ENCODE measurements around the gene SCAMP1.

Gene SCAMP1

DNA sequence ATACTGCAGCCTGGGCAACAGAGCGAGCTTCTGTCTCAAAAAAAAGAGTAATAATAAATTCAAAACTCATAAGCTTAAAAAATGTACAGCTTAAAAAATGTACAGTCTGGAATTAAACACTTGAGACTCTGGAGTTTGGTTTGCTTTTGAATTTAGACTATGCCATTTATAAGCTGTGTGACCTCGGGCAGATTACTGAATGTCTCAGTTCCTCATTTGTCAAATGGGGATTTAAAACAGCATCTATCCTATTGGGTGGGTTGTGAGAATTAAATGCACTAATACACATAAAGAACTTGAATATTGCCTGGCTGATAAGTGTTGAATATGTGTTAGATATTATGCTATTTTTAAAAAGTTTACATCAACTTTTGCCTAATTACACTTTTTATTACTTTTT lies 98.4 kb downstream of the SCAMP1 start:
- Histone ChIP-seq H3K9me3 (ENCODE audit: control insufficient read depth in 5 of 5, low read length in 5 of 5) (no peaks in the 10 kb centered on the region), H3K27ac (ENCODE audit: low read depth, low read length) (no peak overlapping the region), H3K4me1 (ENCODE audit: control insufficient read depth in 5 of 5, insufficient read depth in 5 of 5, low read length in 5 of 5) (no peaks in the 10 kb centered on the region), H3K4me3 (ENCODE audit: low read depth in 1 of 5, low read length in 5 of 5) (no peak overlapping the region), H3K27me3 (ENCODE audit: control insufficient read depth in 5 of 5, insufficient read depth in 4 of 5, low read length in 5 of 5) (no peaks in the 10 kb centered on the region), H3K36me3 (ENCODE audit: control insufficient read depth in 5 of 5, insufficient read depth in 5 of 5, low read length in 5 of 5) (peaks cover 0 to 7% (median 4%) of the 10 kb centered on the region in 5 donors), H3K9ac (ENCODE audit: low read length in 5 of 5) (no peak overlapping the region)

DNA sequence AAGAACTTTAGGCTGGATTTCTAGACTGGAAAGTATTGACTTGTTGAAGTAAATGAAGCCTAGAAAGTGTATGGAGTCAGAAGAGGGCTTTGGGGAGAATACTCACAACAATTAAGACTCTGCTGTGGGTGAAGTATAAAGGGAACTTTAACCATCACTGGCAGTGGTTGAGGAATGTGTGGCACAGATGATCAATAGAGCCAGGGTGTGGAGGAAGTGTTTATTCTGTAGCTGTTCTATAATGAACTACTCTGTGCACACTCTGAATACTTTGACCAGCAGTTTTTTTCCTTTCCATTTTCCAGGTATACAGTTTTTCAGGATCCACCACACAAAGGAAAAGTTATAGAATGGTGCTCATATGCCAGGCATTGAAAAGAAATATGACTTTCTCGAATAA lies 106.7 kb downstream of the SCAMP1 start:
- Histone ChIP-seq H3K27me3 (ENCODE audit: control insufficient read depth in 5 of 5, insufficient read depth in 4 of 5, low read length in 5 of 5) (no peaks in the 10 kb centered on the region), H3K27ac (ENCODE audit: low read depth, low read length) (no peak overlapping the region), H3K4me1 (ENCODE audit: control insufficient read depth in 5 of 5, insufficient read depth in 5 of 5, low read length in 5 of 5) (peaks cover 0 to 2% (median 0%) of the 10 kb centered on the region in 5 donors), H3K9ac (ENCODE audit: low read length in 5 of 5) (no peak overlapping the region), H3K4me3 (ENCODE audit: low read depth in 1 of 5, low read length in 5 of 5) (no peak overlapping the region), H3K36me3 (ENCODE audit: control insufficient read depth in 5 of 5, insufficient read depth in 5 of 5, low read length in 5 of 5) (peaks cover 3 to 16% (median 8%) of the 10 kb centered on the region in 5 donors), H3K9me3 (ENCODE audit: control insufficient read depth in 5 of 5, low read length in 5 of 5) (no peaks in the 10 kb centered on the region)

DNA sequence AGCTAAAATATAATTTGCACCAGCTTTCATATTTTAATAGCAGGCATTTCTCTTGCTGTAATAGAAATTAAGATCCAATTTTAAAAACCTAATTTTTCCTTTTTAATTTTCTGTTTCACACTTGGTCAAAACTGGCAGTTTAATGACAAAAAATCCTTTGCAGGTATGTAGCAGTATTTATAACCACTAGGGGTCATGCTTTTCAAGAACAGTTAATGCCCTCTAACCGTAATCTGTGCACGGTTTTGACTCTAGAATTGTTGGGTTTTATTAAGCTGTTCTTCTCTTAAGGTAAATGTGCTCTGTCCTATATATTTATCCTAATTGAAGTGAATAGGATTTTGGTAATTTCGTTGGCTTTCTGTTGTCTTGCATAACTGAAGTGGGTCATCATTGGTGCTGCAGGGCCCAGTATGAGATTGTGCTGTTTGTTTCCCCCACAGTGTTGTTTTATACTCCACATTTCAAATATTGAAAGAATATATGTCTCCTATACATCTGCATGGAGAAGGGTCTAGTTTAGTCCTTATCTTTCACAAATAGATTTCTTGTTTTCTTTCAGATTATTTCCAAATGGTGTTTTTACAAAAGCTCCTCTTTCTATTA lies 107.4 kb downstream of the SCAMP1 start:
- Histone ChIP-seq H3K9me3 (ENCODE audit: control insufficient read depth in 5 of 5, low read length in 5 of 5) (no peaks in the 10 kb centered on the region), H3K4me3 (ENCODE audit: low read depth in 1 of 5, low read length in 5 of 5) (no peak overlapping the region), H3K27me3 (ENCODE audit: control insufficient read depth in 5 of 5, insufficient read depth in 4 of 5, low read length in 5 of 5) (no peaks in the 10 kb centered on the region), H3K9ac (ENCODE audit: low read length in 5 of 5) (no peak overlapping the region), H3K27ac (ENCODE audit: low read depth, low read length) (no peak overlapping the region), H3K4me1 (ENCODE audit: control insufficient read depth in 5 of 5, insufficient read depth in 5 of 5, low read length in 5 of 5) (peaks cover 0 to 2% (median 0%) of the 10 kb centered on the region in 5 donors), H3K36me3 (ENCODE audit: control insufficient read depth in 5 of 5, insufficient read depth in 5 of 5, low read length in 5 of 5) (peaks cover 3 to 16% (median 8%) of the 10 kb centered on the region in 5 donors)

DNA sequence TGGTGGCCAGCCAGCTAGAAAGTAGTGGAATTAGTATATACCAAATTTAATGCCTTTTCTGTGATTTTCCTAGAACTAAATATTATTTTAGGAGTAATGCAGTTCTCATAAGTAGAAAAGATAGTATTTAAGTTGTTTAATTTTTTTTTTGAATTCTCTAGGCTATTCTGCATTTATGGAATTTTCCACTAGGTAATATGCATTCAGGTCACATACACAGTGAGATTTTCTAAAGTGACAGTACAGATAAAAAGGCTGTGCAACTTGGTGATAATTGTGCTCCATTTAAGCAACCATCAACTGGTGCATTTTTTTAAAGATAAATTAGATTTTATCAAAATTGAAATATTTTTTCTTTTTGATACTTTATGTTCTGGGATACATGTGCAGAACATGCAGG lies 111.5 kb downstream of the SCAMP1 start:
- Histone ChIP-seq H3K36me3 (ENCODE audit: control insufficient read depth in 5 of 5, insufficient read depth in 5 of 5, low read length in 5 of 5) (peaks cover 0 to 5% (median 0%) of the 10 kb centered on the region in 5 donors), H3K4me3 (ENCODE audit: low read depth in 1 of 5, low read length in 5 of 5) (no peak overlapping the region), H3K27me3 (ENCODE audit: control insufficient read depth in 5 of 5, insufficient read depth in 4 of 5, low read length in 5 of 5) (no peaks in the 10 kb centered on the region), H3K9ac (ENCODE audit: low read length in 5 of 5) (no peak overlapping the region), H3K9me3 (ENCODE audit: control insufficient read depth in 5 of 5, low read length in 5 of 5) (no peaks in the 10 kb centered on the region), H3K4me1 (ENCODE audit: control insufficient read depth in 5 of 5, insufficient read depth in 5 of 5, low read length in 5 of 5) (peaks cover 0 to 2% (median 0%) of the 10 kb centered on the region in 5 donors), H3K27ac (ENCODE audit: low read depth, low read length) (no peak overlapping the region)

- Histone ChIP-seq H3K27me3 (ENCODE audit: control insufficient read depth in 5 of 5, insufficient read depth in 4 of 5, low read length in 5 of 5) (no peaks in the 10 kb centered on the region), H3K4me1 (ENCODE audit: control insufficient read depth in 5 of 5, insufficient read depth in 5 of 5, low read length in 5 of 5) (peaks cover 0 to 2% (median 0%) of the 10 kb centered on the region in 5 donors), H3K27ac (ENCODE audit: low read depth, low read length) (no peak overlapping the region), H3K9me3 (ENCODE audit: control insufficient read depth in 5 of 5, low read length in 5 of 5) (no peaks in the 10 kb centered on the region), H3K9ac (ENCODE audit: low read length in 5 of 5) (no peak overlapping the region), H3K4me3 (ENCODE audit: low read depth in 1 of 5, low read length in 5 of 5) (no peak overlapping the region), H3K36me3 (ENCODE audit: control insufficient read depth in 5 of 5, insufficient read depth in 5 of 5, low read length in 5 of 5) (peaks cover 0 to 5% (median 0%) of the 10 kb centered on the region in 5 donors)
Observed at GRCh38 chr5:78472469-78473106, 112.2 kb downstream of the SCAMP1 start.

- no peak overlapping the region for H3K27ac ChIP-seq (ENCODE audit: low read depth, low read length)
- no peak overlapping the region for H3K4me3 ChIP-seq (ENCODE audit: low read depth in 1 of 5, low read length in 5 of 5)
- peaks cover 0 to 5% (median 0%) of the 10 kb centered on the region in 5 donors for H3K36me3 ChIP-seq (ENCODE audit: control insufficient read depth in 5 of 5, insufficient read depth in 5 of 5, low read length in 5 of 5)
- H3K27me3 ChIP-seq (ENCODE audit: control insufficient read depth in 5 of 5, insufficient read depth in 4 of 5, low read length in 5 of 5), result no peaks in the 10 kb centered on the region
- no peaks in the 10 kb centered on the region for H3K4me1 ChIP-seq (ENCODE audit: control insufficient read depth in 5 of 5, insufficient read depth in 5 of 5, low read length in 5 of 5)
- no peak overlapping the region for H3K9ac ChIP-seq (ENCODE audit: low read length in 5 of 5)
- no peaks in the 10 kb centered on the region for H3K9me3 ChIP-seq (ENCODE audit: control insufficient read depth in 5 of 5, low read length in 5 of 5)
Observed at GRCh38 chr5:78473751-78474150, 113.3 kb downstream of the SCAMP1 start.

GRCh38 chr5:78475370-78475769 lies 115.0 kb downstream of the SCAMP1 start:
- Histone ChIP-seq H3K9ac (ENCODE audit: low read length in 5 of 5) (no peak overlapping the region), H3K4me1 (ENCODE audit: control insufficient read depth in 5 of 5, insufficient read depth in 5 of 5, low read length in 5 of 5) (no peaks in the 10 kb centered on the region), H3K9me3 (ENCODE audit: control insufficient read depth in 5 of 5, low read length in 5 of 5) (no peaks in the 10 kb centered on the region), H3K4me3 (ENCODE audit: low read depth in 1 of 5, low read length in 5 of 5) (no peak overlapping the region), H3K27ac (ENCODE audit: low read depth, low read length) (no peak overlapping the region), H3K27me3 (ENCODE audit: control insufficient read depth in 5 of 5, insufficient read depth in 4 of 5, low read length in 5 of 5) (no peaks in the 10 kb centered on the region), H3K36me3 (ENCODE audit: control insufficient read depth in 5 of 5, insufficient read depth in 5 of 5, low read length in 5 of 5) (peaks cover 0 to 5% (median 0%) of the 10 kb centered on the region in 5 donors)

DNA sequence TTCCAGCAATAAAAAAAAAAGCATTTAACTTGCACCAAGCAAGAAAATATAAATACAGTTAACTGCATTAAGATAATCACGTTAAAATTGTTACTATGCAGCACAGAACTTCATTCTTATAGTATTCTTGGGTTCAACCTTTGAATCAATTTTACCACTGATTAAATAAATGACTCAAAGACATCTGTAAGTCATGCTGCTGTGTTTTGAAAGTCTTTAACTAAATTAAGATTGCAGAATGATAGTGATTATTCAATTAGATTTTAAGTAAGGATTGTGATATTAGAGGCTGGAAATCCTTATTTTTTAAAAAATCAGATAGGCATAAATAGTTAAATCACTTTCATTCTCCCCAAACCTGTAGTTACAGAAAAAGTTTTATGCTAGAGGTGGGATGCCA lies 116.4 kb downstream of the SCAMP1 start:
- H3K9ac ChIP-seq (ENCODE audit: low read length in 5 of 5), result no peak overlapping the region
- H3K27ac ChIP-seq (ENCODE audit: low read depth, low read length), result no peak overlapping the region
- H3K4me1 ChIP-seq (ENCODE audit: control insufficient read depth in 5 of 5, insufficient read depth in 5 of 5, low read length in 5 of 5), result no peaks in the 10 kb centered on the region
- peaks cover 0 to 5% (median 3%) of the 10 kb centered on the region in 5 donors for H3K36me3 ChIP-seq (ENCODE audit: control insufficient read depth in 5 of 5, insufficient read depth in 5 of 5, low read length in 5 of 5)
- H3K27me3 ChIP-seq (ENCODE audit: control insufficient read depth in 5 of 5, insufficient read depth in 4 of 5, low read length in 5 of 5), result no peaks in the 10 kb centered on the region
- no peak overlapping the region for H3K4me3 ChIP-seq (ENCODE audit: low read depth in 1 of 5, low read length in 5 of 5)
- H3K9me3 ChIP-seq (ENCODE audit: control insufficient read depth in 5 of 5, low read length in 5 of 5), result no peaks in the 10 kb centered on the region

- H3K9ac ChIP-seq (ENCODE audit: low read length in 5 of 5), result no peak overlapping the region
- H3K9me3 ChIP-seq (ENCODE audit: control insufficient read depth in 5 of 5, low read length in 5 of 5), result no peaks in the 10 kb centered on the region
- peaks cover 0 to 14% (median 4%) of the 10 kb centered on the region in 5 donors for H3K4me1 ChIP-seq (ENCODE audit: control insufficient read depth in 5 of 5, insufficient read depth in 5 of 5, low read length in 5 of 5)
- H3K4me3 ChIP-seq (ENCODE audit: low read depth in 1 of 5, low read length in 5 of 5), result no peak overlapping the region
- H3K36me3 ChIP-seq (ENCODE audit: control insufficient read depth in 5 of 5, insufficient read depth in 5 of 5, low read length in 5 of 5), result peaks cover 7 to 18% (median 12%) of the 10 kb centered on the region in 5 donors
- H3K27ac ChIP-seq (ENCODE audit: low read depth, low read length), result no peak overlapping the region
- no peaks in the 10 kb centered on the region for H3K27me3 ChIP-seq (ENCODE audit: control insufficient read depth in 5 of 5, insufficient read depth in 4 of 5, low read length in 5 of 5)
Observed at GRCh38 chr5:78482948-78483347, 122.5 kb downstream of the SCAMP1 start.

- H3K4me1 ChIP-seq (ENCODE audit: control insufficient read depth in 5 of 5, insufficient read depth in 5 of 5, low read length in 5 of 5), result peaks cover 0 to 21% (median 5%) of the 10 kb centered on the region in 5 donors
Observed at GRCh38 chr5:78483809-78484521, 123.5 kb downstream of the SCAMP1 start.

More at GRCh38 chr5:78483809-78484521, 123.5 kb downstream of the SCAMP1 start:
- no peak overlapping the region for H3K9ac ChIP-seq (ENCODE audit: low read length in 5 of 5)
- peaks cover 8 to 26% (median 21%) of the 10 kb centered on the region in 5 donors for H3K36me3 ChIP-seq (ENCODE audit: control insufficient read depth in 5 of 5, insufficient read depth in 5 of 5, low read length in 5 of 5)
- H3K9me3 ChIP-seq (ENCODE audit: control insufficient read depth in 5 of 5, low read length in 5 of 5), result no peaks in the 10 kb centered on the region
- H3K27ac ChIP-seq (ENCODE audit: low read depth, low read length), result no peak overlapping the region
- H3K27me3 ChIP-seq (ENCODE audit: control insufficient read depth in 5 of 5, insufficient read depth in 4 of 5, low read length in 5 of 5), result no peaks in the 10 kb centered on the region
- H3K4me3 ChIP-seq (ENCODE audit: low read depth in 1 of 5, low read length in 5 of 5), result no peak overlapping the region

All from subcutaneous abdominal adipose tissue (tissue), 5 donors.